Peyer's patch (tissue), 4 donors: Measurements from ENCODE around the gene CDK5. TPM values are rescaled to one million over a fixed set of nuclear protein-coding genes. Genes with fewer than 3 reads are reported as not detected.

Experiments
- DNase-seq, 3 donors: peaks; one replicate each; pipeline ENCODE4 v3.0.0-alpha.2; 2017 to 2019
- H3K27ac ChIP-seq, 4 donors: fragments of 200-600 bp; sonication (generic); one replicate each; pipeline ENCODE4 v1.5.1; 2016 to 2019
- H3K27me3 ChIP-seq, 2 donors: fragments of 200-600 bp; sonication (generic); one replicate each; pipeline ENCODE4 v1.5.1; 2019
- H3K36me3 ChIP-seq, 3 donors: fragments of 200-600 bp; sonication (generic); one replicate each; pipeline ENCODE4 v1.5.1; 2016 to 2019
- H3K4me1 ChIP-seq, 4 donors: fragments of 200-600 bp; sonication (generic); one replicate each; pipeline ENCODE4 v1.5.1; 2016 to 2019
- H3K4me3 ChIP-seq, 4 donors: fragments of 200-600 bp; sonication (generic); 1 replicate in 3 of 4; 2 replicates in 1 of 4; pipeline ENCODE4 v1.5.1; 2016 to 2019; ENCODE audit warnings: mild to moderate bottlenecking in 1 of 4
- H3K9me3 ChIP-seq, 4 donors: fragments of 200-600 bp; sonication (generic); one replicate each; pipeline ENCODE4 v1.5.1; 2016 to 2019; ENCODE audit warnings: mild to moderate bottlenecking in 1 of 4
- CTCF ChIP-seq, 6 experiments: fragments of 450-650 bp in 4 of 6; fragments of 200-600 bp in 2 of 6; sonication (generic) in 1 of 6; IDR thresholded peaks; one replicate each; pipeline ENCODE4 v1.5.1; 2017 to 2019; ENCODE audit warnings: antibody characterized with exemption in 6 of 6, mild to moderate bottlenecking in 3 of 6, moderate library complexity in 1 of 6
- POLR2A ChIP-seq, 2 donors: fragments of 450-650 bp; IDR thresholded peaks; one replicate each; pipeline ENCODE4 v1.5.1; 2017; ENCODE audit warnings: antibody characterized with exemption in 2 of 2, mild to moderate bottlenecking in 2 of 2, moderate library complexity in 2 of 2
- total RNA-seq, 4 donors: library from RNA; depleted of rRNA; stranded (reverse); fragments of >200 nt; gene quantifications; one replicate each; pipeline ENCODE4 v1.1.0, GENCODE V29; 2016

Gene CDK5
- total RNA-seq, 4 donors from 2014 or later, result 6.9 to 15.4 (median 13.8) TPM

GRCh38 chr7:151079199-151079910 lies 21.7 kb upstream of the CDK5 start:
- TF ChIP-seq CTCF (IDR thresholded peaks at IDR 0.05) (no peak), POLR2A (IDR thresholded peaks at IDR 0.05) (no peak)
- Histone ChIP-seq H3K9me3 (no peaks in the 10 kb centered on the region), H3K4me1 (peaks cover 3 to 45% (median 34%) of the 10 kb centered on the region in 4 donors), H3K27ac (peak overlapping the region in 3 of 4 donors; percentile 96 to 97 (median 96)), H3K27me3 (no peaks in the 10 kb centered on the region), H3K4me3 (peak overlapping the region in 3 of 4 donors; percentile 93 to 96 (median 95)), H3K36me3 (peaks cover 0 to 27% (median 0%) of the 10 kb centered on the region in 3 donors)
- no peak for DNase-seq

DNA sequence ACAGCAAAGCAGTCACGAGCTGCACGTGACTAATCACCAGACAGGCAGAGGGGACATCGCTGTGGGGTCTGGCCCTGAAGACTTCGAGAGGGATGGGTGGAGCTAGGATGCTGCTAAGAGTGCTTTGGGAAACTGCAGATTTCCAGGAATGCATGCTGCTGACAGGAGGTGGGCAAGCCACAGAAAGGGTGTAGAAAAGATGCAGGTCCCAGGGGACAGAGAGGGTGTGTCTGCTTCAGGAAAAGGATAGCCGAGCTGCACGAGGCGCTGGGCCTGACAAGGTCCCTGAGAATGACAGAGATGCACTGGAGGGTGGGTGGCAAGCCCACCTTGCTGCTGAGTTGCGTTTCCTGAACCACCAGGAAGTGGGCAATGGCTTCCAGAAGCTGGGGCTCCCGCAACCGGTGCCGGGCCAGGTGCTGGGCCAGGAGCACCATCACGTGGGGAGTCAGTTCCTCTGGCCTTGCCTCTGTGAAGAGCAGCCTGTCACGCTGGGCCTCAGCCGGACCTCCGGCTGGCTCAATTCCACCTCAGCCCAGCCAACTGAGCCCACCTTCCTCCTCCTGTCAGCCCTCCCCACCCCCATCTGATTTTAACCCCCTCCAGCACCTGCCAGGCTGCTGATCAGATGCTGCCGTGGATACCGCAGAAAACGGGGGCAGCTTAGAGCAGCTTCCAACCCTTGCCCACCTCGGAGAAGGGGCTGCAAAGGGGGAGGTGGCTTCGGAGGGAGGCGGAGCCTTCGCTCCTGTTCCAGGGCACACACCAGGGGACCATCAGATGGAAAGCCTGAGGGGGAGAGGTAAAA lies 20.7 kb upstream of the CDK5 start:
- no peak overlapping the region for H3K27ac ChIP-seq
- peaks cover 3 to 40% (median 30%) of the 10 kb centered on the region in 4 donors for H3K4me1 ChIP-seq
- TF ChIP-seq CTCF (IDR thresholded peaks at IDR 0.05) (no peak), POLR2A (IDR thresholded peaks at IDR 0.05) (no peak)
- H3K4me3 ChIP-seq, result no peak overlapping the region
- no peaks in the 10 kb centered on the region for H3K9me3 ChIP-seq
- DNase-seq, result no peak
- H3K36me3 ChIP-seq, result peaks cover 0 to 36% (median 0%) of the 10 kb centered on the region in 3 donors
- no peaks in the 10 kb centered on the region for H3K27me3 ChIP-seq

DNA sequence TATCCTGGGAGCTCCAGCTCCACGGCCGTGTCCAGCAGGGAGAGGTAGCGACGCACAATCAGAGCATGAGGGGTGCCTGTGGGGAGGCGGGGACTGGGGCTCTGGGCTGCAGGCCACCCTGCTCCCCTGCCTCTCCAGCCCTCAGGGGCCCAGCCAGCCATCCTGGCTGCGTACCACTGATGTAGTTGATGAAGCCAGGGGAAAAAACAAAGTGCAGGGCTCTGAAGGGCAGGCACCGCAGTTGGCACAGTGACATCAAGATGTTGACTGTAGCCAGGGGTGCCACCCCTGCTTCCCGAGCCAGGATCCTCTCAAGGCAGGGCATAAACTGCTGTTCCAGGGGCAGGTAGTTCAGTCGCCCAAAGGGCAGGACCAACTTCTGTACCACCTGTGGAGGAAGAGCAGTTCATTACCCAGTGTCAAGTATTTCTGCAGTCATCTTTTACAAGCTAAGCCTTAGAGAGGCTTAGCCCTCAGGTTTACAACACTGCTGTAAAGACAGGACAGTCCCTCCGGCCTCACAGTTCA lies 20.1 kb upstream of the CDK5 start:
- H3K27me3 ChIP-seq, result no peaks in the 10 kb centered on the region
- no peak overlapping the region for H3K27ac ChIP-seq
- H3K9me3 ChIP-seq, result no peaks in the 10 kb centered on the region
- peaks cover 0 to 40% (median 0%) of the 10 kb centered on the region in 3 donors for H3K36me3 ChIP-seq
- DNase-seq, result no peak
- H3K4me3 ChIP-seq, result no peak overlapping the region
- no peak for TF ChIP-seq POLR2A (IDR thresholded peaks at IDR 0.05)
- TF ChIP-seq CTCF (IDR thresholded peaks at IDR 0.05), result no peak
- peaks cover 3 to 40% (median 29%) of the 10 kb centered on the region in 4 donors for H3K4me1 ChIP-seq

DNA sequence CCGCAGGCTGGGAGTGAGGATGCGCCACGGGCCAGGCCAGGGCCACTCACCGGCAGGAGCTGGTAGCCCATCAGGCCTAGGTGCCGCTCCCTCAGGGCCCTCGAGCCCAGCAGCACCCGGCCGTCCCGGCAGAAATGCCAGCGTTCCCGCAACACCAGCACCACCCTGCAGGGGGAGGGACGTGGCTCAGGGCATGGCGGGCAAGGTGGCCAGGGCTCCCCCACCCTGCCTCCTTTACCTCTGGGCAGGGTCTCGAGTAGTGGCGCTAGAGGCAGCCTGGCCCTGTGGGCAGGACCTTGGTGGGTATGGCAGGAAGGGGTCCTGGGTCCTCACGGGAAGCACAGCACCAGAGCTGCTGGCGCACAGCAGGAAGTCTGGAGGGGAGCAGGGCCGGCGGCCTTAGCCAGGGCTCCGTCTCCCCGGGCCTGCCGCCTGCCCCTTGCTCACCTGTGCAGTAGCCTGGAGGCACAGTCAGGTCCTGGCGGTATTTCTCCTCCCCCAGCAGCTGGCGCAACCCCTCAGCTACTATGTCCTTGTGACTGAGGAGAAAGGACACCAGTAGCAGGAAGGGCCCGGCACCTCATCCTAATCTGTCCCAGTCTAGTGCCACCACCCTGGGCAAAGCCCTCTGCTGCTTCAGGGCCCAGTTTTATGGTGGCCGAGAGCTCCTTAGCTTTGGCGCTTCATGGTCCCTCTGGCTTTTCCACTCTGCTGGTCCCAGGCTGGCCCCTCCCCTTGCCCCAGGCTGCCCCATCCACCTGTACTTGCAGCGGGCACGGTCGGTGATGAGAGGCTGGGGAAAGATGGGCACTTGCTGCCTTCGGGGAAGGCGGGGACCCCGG lies 19.4 kb upstream of the CDK5 start:
- H3K27ac ChIP-seq, result no peak overlapping the region

More for the DNA sequence above, 19.4 kb upstream of the CDK5 start:
- no peaks in the 10 kb centered on the region for H3K9me3 ChIP-seq
- DNase-seq, result peak in 1 of 3 donors; percentile 51
- no peaks in the 10 kb centered on the region for H3K27me3 ChIP-seq
- H3K4me3 ChIP-seq, result no peak overlapping the region
- peak in 2 of 6 experiments; percentile 12 to 23 for TF ChIP-seq CTCF (IDR thresholded peaks at IDR 0.05)
- no peak for TF ChIP-seq POLR2A (IDR thresholded peaks at IDR 0.05)
- H3K36me3 ChIP-seq, result peaks cover 0 to 47% (median 0%) of the 10 kb centered on the region in 3 donors
- H3K4me1 ChIP-seq, result peaks cover 2 to 33% (median 24%) of the 10 kb centered on the region in 4 donors
